KG1 (cell line): Measurements from ENCODE around the gene JARID2.
A peak's percentile ranks its signal among the peaks of the same experiment; 100 is the strongest.

ENCODE experiments used
- DNase-seq: peaks from one replicate; lab custom pipeline; 2025; lab: John Stamatoyannopoulos, UW

JARID2 gene

DNA sequence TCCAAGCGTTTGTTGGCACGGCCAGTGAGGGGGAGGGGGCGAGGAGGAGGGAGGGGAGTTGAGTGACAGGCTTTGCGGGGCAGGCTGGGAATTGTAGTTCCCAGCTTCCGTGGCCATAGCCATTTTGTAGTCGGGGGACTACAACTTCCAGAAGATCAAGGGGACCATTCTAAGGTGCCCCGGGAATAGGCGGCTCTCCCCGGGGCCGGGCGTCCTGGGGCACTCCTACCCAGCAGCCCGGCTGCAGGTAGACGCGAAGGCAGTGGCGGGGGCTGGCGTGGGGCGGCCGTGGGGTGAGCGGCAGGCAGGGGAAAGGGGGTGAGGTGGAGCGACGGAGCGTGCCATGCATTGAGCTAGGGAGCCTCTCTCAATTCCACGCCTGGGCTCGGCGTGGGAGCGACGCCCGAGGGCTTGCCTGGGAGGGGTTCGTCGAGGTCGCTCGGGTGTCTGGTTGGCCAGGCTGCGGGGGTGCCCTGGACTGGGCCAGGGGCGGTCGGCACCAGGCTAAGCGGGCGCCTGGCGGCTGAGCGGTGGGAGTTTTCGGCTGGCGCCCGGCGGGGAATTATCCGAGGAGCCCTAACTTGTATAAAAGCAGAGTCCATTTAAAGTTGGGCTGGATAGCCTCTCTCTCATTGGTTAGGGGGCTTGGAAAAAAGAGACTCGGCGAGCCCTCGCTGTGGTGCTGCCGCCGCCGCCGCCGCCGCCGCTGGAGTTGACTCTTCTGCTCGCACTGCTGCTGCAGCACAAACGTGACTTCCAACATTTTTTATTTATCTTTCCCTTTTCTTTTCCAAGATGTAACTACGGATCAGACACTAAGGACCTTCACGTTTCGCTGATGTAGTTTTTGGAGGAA is at the start of gene JARID2:
Gene JARID2 (plus strand): TSS at position 709 of the 856 bp plus-strand sequence. CDS start 471 bp downstream, outside the sequence.
- DNase-seq: peak; percentile 94

DNA sequence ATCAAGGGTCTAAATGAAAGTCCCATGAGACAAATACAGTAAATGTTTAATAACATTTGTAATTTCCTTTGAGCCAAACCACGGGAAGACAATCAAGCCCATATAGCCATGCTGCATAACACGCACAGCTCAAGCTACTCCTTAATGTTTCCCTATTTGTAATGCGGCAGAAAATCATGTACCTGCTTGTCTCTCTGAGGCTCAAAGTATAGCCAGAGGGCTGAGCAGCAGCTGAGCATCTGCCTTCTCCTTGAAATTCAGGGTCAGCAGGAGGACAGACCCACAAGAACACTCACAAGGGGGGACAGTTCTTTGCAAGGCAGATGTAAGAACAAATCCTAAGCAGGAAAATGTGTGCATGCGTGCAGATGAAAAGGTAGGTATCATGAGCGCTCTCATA is 45.8 kb upstream of the JARID2 start:
- no peak for DNase-seq

DNA sequence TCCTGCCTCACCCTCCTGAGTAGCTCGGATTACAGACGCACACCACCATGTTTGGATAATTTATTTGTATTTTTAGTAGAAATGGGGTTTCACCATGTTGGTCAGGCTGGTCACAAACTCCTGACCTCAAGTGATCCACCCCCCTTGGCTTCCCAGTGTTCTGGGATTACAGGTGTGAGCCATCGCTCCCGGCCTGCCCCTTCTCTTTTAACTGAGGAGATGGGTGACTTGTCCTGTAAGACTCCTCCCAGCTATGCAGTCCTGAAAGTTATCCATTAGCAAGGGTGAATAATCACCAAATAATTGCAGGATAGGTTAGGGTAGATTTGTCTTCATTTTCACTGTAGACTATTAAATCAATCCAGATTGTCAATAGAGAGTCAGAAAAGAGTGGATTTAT is 40.5 kb upstream of the JARID2 start:
- DNase-seq: no peak

DNA sequence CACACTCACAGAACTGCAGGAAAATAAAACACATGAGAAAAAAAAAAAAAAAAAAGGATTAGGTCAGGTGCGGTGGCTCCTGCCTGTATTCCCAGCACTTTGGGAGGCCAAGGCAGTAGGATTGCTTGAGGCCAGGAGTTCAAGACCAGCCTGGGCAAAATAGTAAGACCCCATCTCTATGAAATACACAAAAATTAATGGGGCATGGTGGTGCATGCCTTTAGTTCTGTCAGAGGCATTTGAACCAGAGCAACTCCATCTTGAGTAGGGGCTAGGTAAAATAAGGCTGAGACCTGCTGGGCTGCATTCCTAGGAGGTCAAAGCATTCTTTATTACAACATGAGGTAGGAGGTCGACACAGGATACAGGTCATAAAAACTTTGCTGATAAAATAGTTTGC is 39.0 kb upstream of the JARID2 start:
- no peak for DNase-seq

DNA sequence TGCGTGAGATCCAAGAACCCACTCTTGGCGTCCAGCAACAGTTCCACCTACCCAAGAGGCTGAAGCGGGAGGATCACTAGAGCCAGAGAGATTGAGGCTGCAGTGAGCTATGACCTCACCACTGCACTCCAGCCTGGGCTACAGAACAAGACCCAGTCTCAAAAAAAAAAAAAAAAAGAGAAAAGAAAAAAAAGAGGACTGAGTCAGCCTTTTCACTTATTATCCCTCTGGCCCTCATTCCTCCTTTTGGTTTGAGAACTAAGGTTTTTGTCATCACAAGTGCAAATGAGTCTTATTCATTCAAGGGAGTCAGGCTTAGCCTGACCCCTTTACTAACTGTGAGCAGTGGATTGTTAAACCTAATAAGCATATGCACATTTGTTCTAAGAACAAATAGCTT is 37.9 kb upstream of the JARID2 start:
- DNase-seq: no peak

DNA sequence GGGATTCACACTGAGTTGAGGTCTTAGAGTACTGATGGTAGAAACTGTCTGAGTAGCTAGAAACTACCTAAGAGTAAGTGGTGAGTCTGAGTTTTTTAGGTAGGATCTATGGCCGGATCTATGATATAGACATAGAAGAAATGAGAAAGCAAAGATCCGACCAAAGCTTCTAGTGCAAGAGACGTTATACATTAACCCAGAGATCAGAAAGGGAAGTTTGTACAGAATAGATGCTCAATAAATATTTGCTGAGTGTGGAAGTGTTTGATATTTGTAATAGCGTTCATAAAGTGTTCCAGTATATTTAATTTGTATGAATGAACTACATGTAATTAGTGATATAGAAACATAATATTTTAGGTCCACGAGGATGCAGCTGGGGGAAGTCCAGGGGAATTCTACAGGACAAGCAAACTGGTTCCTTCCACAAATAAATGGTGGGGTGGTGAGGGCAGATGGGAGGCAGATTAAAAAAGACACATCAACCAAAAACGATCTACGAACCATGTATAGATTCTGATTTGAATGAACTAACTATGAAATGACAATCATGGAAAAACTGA is 31.9 kb upstream of the JARID2 start:
- DNase-seq: no peak

DNA sequence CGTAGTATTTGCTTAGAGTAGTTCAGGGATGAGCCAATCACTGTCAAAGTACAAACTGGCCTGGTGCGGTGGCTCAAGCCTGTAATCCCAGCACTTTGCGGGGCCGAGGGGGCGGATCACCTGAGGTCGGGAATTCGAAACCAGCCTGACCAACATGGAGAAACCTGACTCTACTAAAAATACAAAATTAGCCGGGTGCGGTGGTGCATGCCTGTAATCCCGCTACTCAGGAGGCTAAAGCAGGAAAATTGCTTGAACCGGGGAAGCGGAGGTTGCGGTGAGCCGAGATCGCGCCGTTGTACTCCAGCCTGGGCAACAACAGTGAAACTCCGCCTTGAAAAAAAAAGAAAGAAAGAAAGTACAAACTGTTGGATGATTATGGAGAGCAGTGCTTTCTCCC is 27.5 kb upstream of the JARID2 start:
- DNase-seq: no peak

DNA sequence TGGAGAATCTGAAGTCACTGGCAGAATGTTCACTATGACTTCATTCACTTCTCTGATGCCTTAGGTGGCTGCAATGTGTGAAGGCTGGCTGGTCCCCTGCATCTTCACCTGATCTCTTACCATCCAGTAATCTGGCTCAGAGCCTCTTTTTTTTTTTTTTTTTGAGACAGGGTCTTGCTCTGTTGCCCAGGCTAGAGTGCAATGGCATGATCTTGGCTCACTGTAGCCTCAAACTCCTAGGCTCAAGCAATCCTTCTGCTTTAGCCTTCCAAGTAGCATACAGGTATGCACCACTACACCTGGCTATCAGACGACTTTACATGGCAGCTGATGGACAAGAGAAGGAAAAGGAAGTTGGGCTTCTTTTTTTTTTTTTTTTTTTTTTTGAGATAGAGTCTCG is 25.8 kb upstream of the JARID2 start:
- DNase-seq: no peak

DNA sequence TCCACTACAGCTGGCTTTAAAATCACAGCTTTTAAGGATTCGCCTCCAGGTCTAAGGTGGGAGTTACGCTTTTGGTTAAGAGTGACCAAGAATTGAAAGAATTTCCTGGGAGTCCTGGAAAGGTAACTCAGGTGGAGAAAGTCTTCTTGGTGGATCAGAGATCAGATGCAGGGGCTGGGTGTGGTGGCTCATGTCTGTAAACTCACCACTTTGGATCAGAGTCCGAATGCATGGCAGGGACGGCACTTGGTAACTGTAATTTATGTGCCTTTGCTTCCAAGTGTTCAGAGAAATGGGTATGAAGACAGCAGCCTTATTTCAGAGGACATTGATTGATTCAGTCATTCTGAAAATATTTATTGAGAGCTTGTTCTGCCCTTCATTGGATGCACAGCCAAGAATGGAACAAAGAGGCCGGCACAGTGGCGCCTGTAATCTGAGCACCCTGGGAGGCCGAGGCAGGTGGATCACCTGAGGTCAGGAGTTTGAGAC is 18.0 kb upstream of the JARID2 start:
- no peak for DNase-seq

DNA sequence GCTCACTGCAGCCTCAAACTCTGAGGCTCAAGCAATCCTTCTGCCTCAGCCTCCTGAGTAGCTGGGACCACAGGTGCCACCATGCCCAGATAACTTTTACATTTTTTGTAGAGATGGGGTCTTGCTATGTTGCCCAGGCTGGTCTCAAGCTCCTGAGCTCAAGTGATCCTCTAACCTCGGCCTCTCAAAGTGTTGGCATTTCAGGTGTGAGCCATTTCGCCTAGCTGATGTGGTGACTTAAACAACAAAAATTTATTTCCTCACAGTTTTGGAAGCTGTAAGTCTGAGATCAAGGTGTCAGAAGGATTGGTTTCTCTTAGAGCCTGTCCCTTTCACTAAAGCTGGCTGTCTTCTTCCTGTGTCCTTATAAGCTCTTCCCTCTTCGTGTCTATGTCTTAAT is 15.0 kb upstream of the JARID2 start:
- no peak for DNase-seq

DNA sequence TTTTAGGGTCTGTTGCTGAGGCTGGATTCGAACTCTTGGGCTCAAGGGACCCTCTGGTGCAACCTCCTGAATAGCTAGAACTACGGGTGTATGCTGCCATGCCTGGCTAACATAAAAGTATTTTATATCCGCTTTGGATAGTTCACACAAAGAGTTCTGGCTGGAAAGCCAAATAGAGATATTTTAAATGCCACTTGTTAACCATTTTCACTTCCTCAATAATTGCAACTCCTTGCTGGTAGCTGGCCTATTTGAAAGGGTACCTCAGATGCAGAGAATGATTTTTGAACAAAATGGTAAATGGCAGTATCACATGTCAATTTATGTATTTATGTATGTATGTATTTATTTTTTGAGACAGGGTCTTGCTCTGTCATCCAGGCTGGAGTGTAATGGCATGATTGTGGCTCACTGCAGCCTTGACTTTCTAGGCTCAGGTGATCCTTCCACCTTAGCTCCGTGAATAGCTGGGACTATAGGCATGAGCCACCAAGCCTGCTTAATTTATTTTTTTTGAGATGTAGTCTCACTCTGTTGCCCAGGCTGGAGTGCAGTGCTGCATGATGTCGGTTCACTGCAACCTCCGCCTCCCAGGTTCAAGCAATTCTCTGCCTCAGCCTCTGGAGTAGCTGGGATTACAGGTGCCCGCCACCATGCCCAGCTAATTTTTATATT is 12.9 kb upstream of the JARID2 start:
- no peak for DNase-seq

DNA sequence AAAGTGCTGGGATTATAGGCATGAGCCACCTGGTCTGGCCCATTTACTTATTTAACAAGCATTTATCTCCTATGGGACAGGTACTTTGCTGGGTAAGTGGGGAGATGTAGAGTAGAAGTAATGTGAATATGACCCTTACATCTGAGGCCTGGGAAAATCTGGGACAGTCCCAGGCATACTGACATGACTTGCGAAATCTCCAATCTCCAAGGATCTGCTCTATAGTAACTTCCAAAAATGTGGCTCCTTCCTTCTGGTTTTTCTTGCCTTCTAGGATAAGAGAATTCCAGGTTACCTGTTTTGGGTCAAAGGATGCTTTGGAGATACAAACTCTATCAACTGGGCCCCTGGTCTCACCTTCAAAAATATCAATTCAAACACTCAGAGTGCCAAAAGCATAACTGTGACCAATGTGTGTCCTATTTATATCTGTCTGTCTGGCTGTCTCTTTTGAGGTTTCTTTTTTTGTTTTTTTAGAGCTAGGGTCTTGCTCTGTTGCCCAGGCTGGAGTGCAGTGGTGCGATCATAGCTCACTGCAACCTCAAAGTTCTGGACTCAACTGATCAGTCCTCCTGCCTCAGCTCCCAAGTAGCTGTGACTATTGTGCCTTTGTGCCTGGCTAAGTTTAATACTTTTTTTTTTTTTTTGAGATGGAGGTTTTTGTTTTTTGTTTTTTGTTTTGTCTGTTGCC is 11.7 kb upstream of the JARID2 start:
- DNase-seq: no peak

DNA sequence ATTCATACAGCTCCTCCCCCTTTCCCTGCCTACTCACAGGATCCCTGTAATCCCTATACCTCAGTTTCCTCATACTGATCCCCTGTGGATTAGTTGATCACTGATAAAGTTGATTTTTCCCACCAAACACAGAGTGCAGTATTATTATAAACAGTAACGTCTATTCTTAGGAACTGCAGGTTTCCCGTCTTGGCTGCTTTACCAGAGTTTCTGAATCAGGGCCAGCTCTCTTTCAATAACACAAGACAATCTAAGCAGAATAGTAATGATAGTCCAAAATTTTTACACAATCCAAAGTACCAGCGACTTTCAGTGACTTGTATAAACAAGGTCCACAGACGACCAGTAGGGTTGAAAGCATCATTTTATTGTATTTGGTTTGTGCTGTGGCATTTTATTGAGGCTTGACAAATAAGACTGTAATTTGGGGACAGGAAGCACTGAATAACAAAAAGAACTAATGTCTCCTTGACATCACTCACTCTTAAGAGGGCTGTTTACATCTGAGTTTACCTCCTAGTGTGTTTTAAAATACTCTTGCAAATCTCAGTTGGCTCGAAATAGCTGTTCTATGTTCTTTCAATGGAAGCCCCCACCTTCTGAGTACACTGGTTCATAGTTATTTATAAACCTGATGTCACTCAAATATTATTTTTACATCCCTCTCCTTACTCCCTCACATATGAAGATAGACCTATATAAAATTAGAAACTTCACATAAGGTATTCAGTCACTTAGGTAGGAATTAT is 6.1 kb upstream of the JARID2 start:
- DNase-seq: no peak

DNA sequence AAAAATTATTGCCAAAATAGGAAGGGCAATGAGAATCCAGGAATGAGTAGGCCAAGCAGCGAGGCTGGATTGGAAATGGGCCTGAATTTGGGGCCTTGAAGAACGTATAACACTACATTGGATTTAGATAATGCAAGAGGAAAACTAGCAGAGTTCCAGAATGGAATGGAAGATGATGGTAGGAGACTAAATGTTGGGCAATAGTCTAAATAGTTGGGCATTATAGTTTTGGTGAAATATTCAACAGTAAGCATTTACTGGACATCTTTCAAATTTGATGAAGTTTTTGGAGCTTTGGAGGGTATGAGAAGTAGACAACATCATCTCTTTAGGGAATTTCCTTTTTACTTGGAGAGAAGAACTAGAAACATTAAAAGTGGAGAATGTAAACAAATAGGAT is 3.4 kb upstream of the JARID2 start:
- DNase-seq: no peak

DNA sequence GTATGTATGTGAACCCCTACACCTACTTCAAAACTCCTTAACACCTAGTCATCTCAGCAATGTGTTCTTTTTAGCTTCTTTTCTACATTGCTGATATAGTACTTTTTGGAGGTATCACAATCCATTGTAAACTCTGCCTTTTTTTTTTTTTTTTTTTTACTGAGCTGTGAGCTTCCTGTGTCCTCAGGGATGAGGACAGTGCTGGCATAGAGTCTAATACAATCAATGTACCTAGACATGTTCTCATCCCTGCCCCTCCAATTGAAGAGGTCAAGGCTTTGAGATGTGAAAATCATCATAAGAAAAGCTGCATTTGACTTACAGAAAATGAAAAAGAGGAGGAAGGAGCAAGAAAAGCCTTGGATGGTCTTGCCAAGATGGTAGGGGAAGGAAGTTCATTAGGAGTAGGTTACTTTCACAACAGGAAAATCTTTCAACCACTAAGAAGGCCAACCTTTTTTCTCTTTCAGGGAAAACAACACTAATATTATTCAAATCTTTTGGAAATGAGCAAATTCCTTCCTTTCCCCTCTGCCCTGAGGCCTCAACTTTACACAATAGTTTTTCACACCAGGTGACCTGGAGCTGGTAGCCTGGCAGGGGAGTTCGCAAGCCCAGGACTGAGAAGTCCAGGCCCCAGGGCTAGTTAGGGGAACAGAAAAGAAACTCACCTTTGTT is 2.8 kb upstream of the JARID2 start:
- DNase-seq: no peak

DNA sequence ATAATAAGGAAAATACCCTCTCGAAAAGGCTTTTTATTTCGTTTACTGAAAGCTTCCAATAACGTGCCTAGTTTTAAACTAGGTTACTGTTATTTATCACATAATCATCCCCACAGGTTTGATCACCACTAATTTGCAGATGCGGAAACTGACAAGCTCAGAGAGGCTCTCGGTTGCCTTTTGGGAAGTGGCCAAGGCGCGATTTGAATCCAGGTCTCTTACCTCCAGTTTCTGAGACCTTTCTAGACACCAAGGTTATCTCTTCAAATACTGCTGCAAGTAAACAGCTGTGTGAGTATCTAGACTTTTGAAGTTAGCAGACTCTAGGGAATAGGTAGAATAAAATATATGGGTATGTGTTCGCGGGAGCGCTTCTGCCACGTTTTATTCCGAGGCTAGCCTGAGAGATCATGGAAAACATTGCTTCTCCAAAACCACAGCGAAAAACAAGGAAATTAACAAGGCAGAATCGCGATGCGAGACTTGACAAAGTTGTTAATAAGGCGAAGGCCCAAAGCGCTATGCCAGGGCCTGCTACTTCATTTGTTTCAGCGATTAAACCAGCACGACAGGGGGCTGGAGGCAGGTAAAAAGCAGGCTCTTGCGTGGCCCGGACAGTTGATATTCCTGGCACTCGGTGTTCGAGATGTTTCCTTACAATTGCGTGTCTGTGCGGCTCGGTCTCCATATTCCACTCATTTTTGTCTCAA is 1.8 kb upstream of the JARID2 start:
- no peak for DNase-seq

DNA sequence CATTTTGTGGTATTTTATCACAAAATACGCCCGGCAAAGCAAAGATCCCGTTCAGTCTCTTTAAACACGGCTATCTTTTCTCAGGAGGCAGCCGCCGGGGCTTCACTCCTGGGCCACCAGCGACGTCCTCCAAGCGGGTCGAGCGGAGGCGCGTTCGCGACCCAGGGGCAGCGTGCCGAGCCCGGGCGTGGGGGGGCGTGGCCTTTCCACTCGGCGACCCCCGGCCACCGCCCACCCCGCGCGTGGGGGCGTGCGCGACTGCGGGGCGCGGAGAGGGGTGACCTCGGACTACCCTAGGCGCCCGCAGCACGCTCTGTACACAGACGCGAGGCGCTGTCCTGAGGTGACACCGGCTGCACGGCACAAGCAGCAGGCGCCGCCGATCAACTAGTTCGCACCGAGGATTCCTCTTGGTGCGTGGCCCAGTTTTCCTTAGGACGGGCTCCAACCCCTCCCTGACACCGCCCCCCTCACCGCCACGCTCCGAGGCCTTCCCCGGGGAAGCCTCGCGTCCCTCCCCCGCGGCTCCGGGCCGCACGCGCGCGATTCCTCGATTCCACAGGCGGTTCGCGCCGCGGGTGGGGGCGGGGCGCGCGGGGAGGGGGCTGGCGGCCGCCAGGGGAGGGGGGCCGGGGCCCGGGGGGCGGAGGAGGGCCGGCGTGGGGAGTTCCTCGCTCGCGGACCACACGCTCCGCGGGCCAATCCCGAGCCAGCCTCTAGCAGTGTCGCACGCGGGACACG is 1.1 kb upstream of the JARID2 start:
- no peak for DNase-seq

DNA sequence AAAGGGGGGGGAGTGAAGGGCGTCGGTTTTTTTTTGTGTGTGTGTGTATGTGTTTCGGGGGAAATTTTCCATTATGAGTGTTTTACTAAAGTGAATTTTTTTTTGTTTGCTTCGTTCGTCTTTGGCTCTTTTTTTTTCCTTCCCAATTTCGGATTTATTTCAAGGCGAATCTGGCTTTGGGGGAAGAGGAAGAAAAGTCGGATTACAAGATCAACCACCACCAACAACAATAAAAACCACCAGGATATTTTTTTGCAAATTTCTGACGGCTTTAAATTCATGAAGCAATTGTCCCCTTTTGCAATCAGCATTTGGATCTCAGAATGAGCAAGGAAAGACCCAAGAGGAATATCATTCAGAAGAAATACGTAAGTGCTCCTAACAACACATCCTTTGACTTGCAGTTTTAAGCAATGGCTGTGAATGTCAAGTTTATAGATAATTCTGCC is 372 bp downstream of the JARID2 start:
- no peak for DNase-seq

DNA sequence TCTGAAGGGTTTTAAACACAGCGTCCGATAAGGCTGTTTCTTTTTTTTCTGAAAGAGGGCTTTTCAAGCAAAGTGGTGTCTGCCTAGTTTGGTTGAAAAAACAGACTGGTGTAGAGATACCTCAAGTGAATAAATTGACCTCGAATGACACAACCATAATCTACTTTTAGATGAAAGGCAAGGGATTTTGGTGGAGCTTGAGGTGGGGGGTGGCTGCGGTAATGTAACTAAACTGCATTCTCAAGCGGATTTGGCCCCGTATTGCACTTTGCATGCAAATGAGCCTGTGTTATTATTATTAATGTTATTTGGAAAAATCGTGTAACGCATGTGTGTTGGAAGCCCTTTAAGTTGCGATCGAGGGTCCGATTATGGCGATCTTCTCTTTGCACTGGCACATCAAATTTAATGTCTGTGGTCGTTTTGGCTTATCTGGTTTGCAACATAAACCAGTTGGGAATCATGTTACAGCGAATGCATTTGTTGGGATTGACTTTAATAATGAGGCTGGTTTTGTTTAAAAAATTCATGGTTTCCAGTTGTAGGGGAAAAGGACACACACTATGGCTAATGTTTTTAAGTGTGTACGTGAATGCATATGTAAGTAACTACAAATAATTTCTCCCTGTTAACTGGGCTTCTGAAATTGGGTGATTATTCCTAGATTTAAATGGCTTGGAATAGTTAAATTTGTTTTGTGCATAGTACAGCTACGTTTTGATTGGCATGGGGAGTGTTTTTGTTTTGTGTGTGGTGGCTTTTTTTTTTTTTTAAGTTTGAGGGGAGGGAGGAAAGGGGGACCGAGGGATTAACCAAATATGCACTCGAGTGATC is 1.0 kb downstream of the JARID2 start:
- DNase-seq: no peak
